Measurements from ENCODE around the gene PDE11A. TPM values are rescaled to one million over a fixed set of nuclear protein-coding genes. Genes with fewer than 3 reads are reported as not detected.

PDE11A gene
- total RNA-seq, 5 donors from 2014 or later (not counting 1 experiment from before 2014, with no cell fraction given), result not detected

- no peaks in the 10 kb centered on the region for H3K36me3 Mint-ChIP-seq
- CTCF ChIA-PET, result no interaction called here
- H3K27ac ChIP-seq (ENCODE audit: low read length), result no peak overlapping the region
- H3K27ac Mint-ChIP-seq, result no peak overlapping the region
- H3K36me3 ChIP-seq (ENCODE audit: control insufficient read depth in 2 of 2, extremely low read depth in 1 of 2, insufficient read depth in 1 of 2, low read length in 1 of 2), result no peaks in the 10 kb centered on the region
- DNase-seq (no peak), ATAC-seq (replicated peaks in 1 of 4) (no peak)
- H3K4me1 Mint-ChIP-seq, result no peaks in the 10 kb centered on the region
- WGBS (ENCODE audit: insufficient coverage), result 73% methylated on average over 5 of the region's 6 CpGs
- no peaks in the 10 kb centered on the region for H3K9me3 ChIP-seq
- no peaks in the 10 kb centered on the region for H3K4me1 ChIP-seq (ENCODE audit: control insufficient read depth in 1 of 2, extremely low read depth in 1 of 2, insufficient read depth in 2 of 2, low read length in 2 of 2)
- H3K27me3 ChIP-seq (replicated peaks in 1 of 2; ENCODE audit: control insufficient read depth in 2 of 2, extremely low read depth in 1 of 2, insufficient read depth in 2 of 2, low read length in 1 of 2), result peaks cover 0 to 5% of the 10 kb centered on the region in 2 experiments
- H3K27me3 Mint-ChIP-seq, result peaks cover 3 to 10% of the 10 kb centered on the region in 2 donors
- H3K4me3 ChIP-seq (ENCODE audit: control insufficient read depth in 1 of 2, extremely low read depth in 1 of 2, low read length in 1 of 2), result no peak overlapping the region
- H3K9me3 Mint-ChIP-seq, result no peaks in the 10 kb centered on the region
- POLR2A ChIA-PET, result no interaction called here
- H3K4me3 Mint-ChIP-seq, result no peak overlapping the region
These were observed 392.7 kb downstream of the PDE11A start for GRCh38 chr2:177679611-177680605.

- H3K36me3 Mint-ChIP-seq, result no peaks in the 10 kb centered on the region
- Histone ChIP-seq H3K27ac (ENCODE audit: low read length) (no peak overlapping the region), H3K36me3 (ENCODE audit: control insufficient read depth in 2 of 2, extremely low read depth in 1 of 2, insufficient read depth in 1 of 2, low read length in 1 of 2) (no peaks in the 10 kb centered on the region), H3K9me3 (no peaks in the 10 kb centered on the region), H3K4me1 (ENCODE audit: control insufficient read depth in 1 of 2, extremely low read depth in 1 of 2, insufficient read depth in 2 of 2, low read length in 2 of 2) (no peaks in the 10 kb centered on the region), H3K27me3 (replicated peaks in 1 of 2; ENCODE audit: control insufficient read depth in 2 of 2, extremely low read depth in 1 of 2, insufficient read depth in 2 of 2, low read length in 1 of 2) (peaks cover 0 to 7% of the 10 kb centered on the region in 2 experiments), H3K4me3 (ENCODE audit: control insufficient read depth in 1 of 2, extremely low read depth in 1 of 2, low read length in 1 of 2) (no peak overlapping the region)
- ChIA-PET POLR2A (no interaction called here), CTCF (interaction anchor here in 1 of 2 donors (0.7 kb wide), 1 partner anchor 66 kb away, joined by 5 read pairs; no protein-coding TSS in a partner anchor)
- DNase-seq (no peak), ATAC-seq (replicated peaks in 1 of 4) (no peak)
- H3K4me3 Mint-ChIP-seq, result no peak overlapping the region
- no CpG with 5 or more reads among the region's 2 CpGs for whole genome bisulfite sequencing (ENCODE audit: insufficient coverage)
- peaks cover 6 to 13% of the 10 kb centered on the region in 2 donors for H3K27me3 Mint-ChIP-seq
- no peak overlapping the region for H3K27ac Mint-ChIP-seq
- no peaks in the 10 kb centered on the region for H3K9me3 Mint-ChIP-seq
- no peaks in the 10 kb centered on the region for H3K4me1 Mint-ChIP-seq
These were observed 393.6 kb downstream of the PDE11A start for GRCh38 chr2:177678939-177679338.

- no peak overlapping the region for H3K4me3 ChIP-seq (ENCODE audit: control insufficient read depth in 1 of 2, extremely low read depth in 1 of 2, low read length in 1 of 2)
- H3K27me3 ChIP-seq (replicated peaks in 1 of 2; ENCODE audit: control insufficient read depth in 2 of 2, extremely low read depth in 1 of 2, insufficient read depth in 2 of 2, low read length in 1 of 2), result peaks cover 0 to 7% of the 10 kb centered on the region in 2 experiments
- no peak overlapping the region for H3K27ac ChIP-seq (ENCODE audit: low read length)
- ATAC-seq (replicated peaks in 1 of 4) (no peak), DNase-seq (no peak)
- H3K36me3 ChIP-seq (ENCODE audit: control insufficient read depth in 2 of 2, extremely low read depth in 1 of 2, insufficient read depth in 1 of 2, low read length in 1 of 2), result no peaks in the 10 kb centered on the region
- no peaks in the 10 kb centered on the region for H3K4me1 ChIP-seq (ENCODE audit: control insufficient read depth in 1 of 2, extremely low read depth in 1 of 2, insufficient read depth in 2 of 2, low read length in 2 of 2)
- WGBS (ENCODE audit: insufficient coverage), result 89% methylated on average over 2 of the region's 3 CpGs
- no peak overlapping the region for H3K4me3 Mint-ChIP-seq
- H3K27me3 Mint-ChIP-seq, result peaks cover 6 to 24% of the 10 kb centered on the region in 2 donors
- no peaks in the 10 kb centered on the region for H3K36me3 Mint-ChIP-seq
- ChIA-PET POLR2A (no interaction called here), CTCF (no interaction called here)
- no peaks in the 10 kb centered on the region for H3K4me1 Mint-ChIP-seq
- H3K9me3 Mint-ChIP-seq, result no peaks in the 10 kb centered on the region
- H3K27ac Mint-ChIP-seq, result no peak overlapping the region
- H3K9me3 ChIP-seq, result no peaks in the 10 kb centered on the region
These were observed 395.9 kb downstream of the PDE11A start for GRCh38 chr2:177676636-177677035.

- no peaks in the 10 kb centered on the region for H3K36me3 ChIP-seq (ENCODE audit: control insufficient read depth in 2 of 2, extremely low read depth in 1 of 2, insufficient read depth in 1 of 2, low read length in 1 of 2)
- H3K9me3 Mint-ChIP-seq, result no peaks in the 10 kb centered on the region
- ATAC-seq (replicated peaks in 1 of 4), result no peak
- H3K9me3 ChIP-seq, result no peaks in the 10 kb centered on the region
- H3K4me3 ChIP-seq (ENCODE audit: control insufficient read depth in 1 of 2, extremely low read depth in 1 of 2, low read length in 1 of 2), result no peak overlapping the region
- H3K27me3 ChIP-seq (replicated peaks in 1 of 2; ENCODE audit: control insufficient read depth in 2 of 2, extremely low read depth in 1 of 2, insufficient read depth in 2 of 2, low read length in 1 of 2), result peaks cover 0 to 7% of the 10 kb centered on the region in 2 experiments
- 86% methylated on average over 1 of the region's 1 CpG for WGBS (ENCODE audit: insufficient coverage)
- no peak for DNase-seq
- ChIA-PET CTCF (no interaction called here), POLR2A (no interaction called here)
- H3K27me3 Mint-ChIP-seq, result peaks cover 9 to 24% of the 10 kb centered on the region in 2 donors
- no peaks in the 10 kb centered on the region for H3K4me1 ChIP-seq (ENCODE audit: control insufficient read depth in 1 of 2, extremely low read depth in 1 of 2, insufficient read depth in 2 of 2, low read length in 2 of 2)
- no peak overlapping the region for H3K27ac Mint-ChIP-seq
- no peak overlapping the region for H3K27ac ChIP-seq (ENCODE audit: low read length)
- no peaks in the 10 kb centered on the region for H3K36me3 Mint-ChIP-seq
- no peaks in the 10 kb centered on the region for H3K4me1 Mint-ChIP-seq
- no peak overlapping the region for H3K4me3 Mint-ChIP-seq
These were observed 396.8 kb downstream of the PDE11A start for GRCh38 chr2:177675825-177676224.

GRCh38 chr2:177675350-177675821 lies 397.2 kb downstream of the PDE11A start:
- no peak overlapping the region for H3K4me3 Mint-ChIP-seq
- no peaks in the 10 kb centered on the region for H3K36me3 Mint-ChIP-seq
- ChIA-PET POLR2A (no interaction called here), CTCF (no interaction called here)
- ATAC-seq (replicated peaks in 1 of 4), result no peak
- H3K36me3 ChIP-seq (ENCODE audit: control insufficient read depth in 2 of 2, extremely low read depth in 1 of 2, insufficient read depth in 1 of 2, low read length in 1 of 2), result no peaks in the 10 kb centered on the region
- H3K9me3 Mint-ChIP-seq, result no peaks in the 10 kb centered on the region
- no peaks in the 10 kb centered on the region for H3K4me1 ChIP-seq (ENCODE audit: control insufficient read depth in 1 of 2, extremely low read depth in 1 of 2, insufficient read depth in 2 of 2, low read length in 2 of 2)
- no peak for DNase-seq
- H3K27me3 ChIP-seq (replicated peaks in 1 of 2; ENCODE audit: control insufficient read depth in 2 of 2, extremely low read depth in 1 of 2, insufficient read depth in 2 of 2, low read length in 1 of 2), result peaks cover 0 to 7% of the 10 kb centered on the region in 2 experiments
- no peaks in the 10 kb centered on the region for H3K4me1 Mint-ChIP-seq
- H3K9me3 ChIP-seq, result no peaks in the 10 kb centered on the region
- H3K27ac ChIP-seq (ENCODE audit: low read length), result no peak overlapping the region
- no peak overlapping the region for H3K27ac Mint-ChIP-seq
- peaks cover 10 to 24% of the 10 kb centered on the region in 2 donors for H3K27me3 Mint-ChIP-seq
- 67% methylated on average over 1 of the region's 6 CpGs for WGBS (ENCODE audit: insufficient coverage)
- no peak overlapping the region for H3K4me3 ChIP-seq (ENCODE audit: control insufficient read depth in 1 of 2, extremely low read depth in 1 of 2, low read length in 1 of 2)

- Histone ChIP-seq H3K27me3 (replicated peaks in 1 of 2; ENCODE audit: control insufficient read depth in 2 of 2, extremely low read depth in 1 of 2, insufficient read depth in 2 of 2, low read length in 1 of 2) (peaks cover 0 to 7% of the 10 kb centered on the region in 2 experiments), H3K9me3 (no peaks in the 10 kb centered on the region), H3K27ac (ENCODE audit: low read length) (no peak overlapping the region), H3K4me3 (ENCODE audit: control insufficient read depth in 1 of 2, extremely low read depth in 1 of 2, low read length in 1 of 2) (no peak overlapping the region), H3K4me1 (ENCODE audit: control insufficient read depth in 1 of 2, extremely low read depth in 1 of 2, insufficient read depth in 2 of 2, low read length in 2 of 2) (no peaks in the 10 kb centered on the region), H3K36me3 (ENCODE audit: control insufficient read depth in 2 of 2, extremely low read depth in 1 of 2, insufficient read depth in 1 of 2, low read length in 1 of 2) (no peaks in the 10 kb centered on the region)
- CTCF ChIA-PET, result no interaction called here
- no peaks in the 10 kb centered on the region for H3K4me1 Mint-ChIP-seq
- H3K9me3 Mint-ChIP-seq, result no peaks in the 10 kb centered on the region
- POLR2A ChIA-PET, result no interaction called here
- no peak for ATAC-seq (replicated peaks in 1 of 4)
- WGBS (ENCODE audit: insufficient coverage), result 89% methylated on average over 5 of the region's 9 CpGs
- H3K4me3 Mint-ChIP-seq, result no peak overlapping the region
- H3K27me3 Mint-ChIP-seq, result peaks cover 10 to 24% of the 10 kb centered on the region in 2 donors
- no peaks in the 10 kb centered on the region for H3K36me3 Mint-ChIP-seq
- no peak for DNase-seq
- no peak overlapping the region for H3K27ac Mint-ChIP-seq
These were observed 398.7 kb downstream of the PDE11A start for GRCh38 chr2:177673602-177674595.

All from T-cell (primary cell).